ENCODE measurements around the gene MARCHF3.

The MARCHF3 gene

DNA sequence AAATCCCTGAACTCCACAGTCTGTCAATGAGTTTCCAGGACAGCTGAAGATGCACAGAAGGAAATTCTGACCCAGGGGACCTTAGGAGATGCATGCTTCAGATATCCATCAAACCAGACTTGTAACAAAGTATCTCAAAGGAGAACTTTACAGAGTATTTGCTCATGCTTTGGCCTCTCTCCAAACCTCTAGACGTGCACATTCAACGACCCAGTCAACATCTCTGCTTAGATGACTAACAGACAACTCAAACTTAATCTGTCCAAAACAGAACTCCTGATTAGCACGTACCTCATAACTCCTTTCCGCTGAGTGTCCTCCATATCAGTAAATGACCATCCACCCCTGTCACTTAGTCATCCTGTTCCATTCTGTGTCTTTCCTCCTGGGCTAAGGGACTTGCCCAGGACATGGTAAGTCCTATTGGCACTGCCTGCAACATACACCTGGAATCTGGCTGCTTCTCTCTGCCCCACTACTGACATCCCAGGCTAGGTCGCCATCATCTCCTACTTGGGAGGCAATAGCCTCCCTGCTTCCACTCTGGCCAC is 146.0 kb downstream of the MARCHF3 start:
- in situ Hi-C loops (cut with HindIII; ENCODE audit: low sequenced_read_pairs), result no loop called here

GRCh38 chr5:126883564-126884245 is 146.7 kb downstream of the MARCHF3 start:
- in situ Hi-C loops (cut with HindIII; ENCODE audit: low sequenced_read_pairs), result no loop called here

DNA sequence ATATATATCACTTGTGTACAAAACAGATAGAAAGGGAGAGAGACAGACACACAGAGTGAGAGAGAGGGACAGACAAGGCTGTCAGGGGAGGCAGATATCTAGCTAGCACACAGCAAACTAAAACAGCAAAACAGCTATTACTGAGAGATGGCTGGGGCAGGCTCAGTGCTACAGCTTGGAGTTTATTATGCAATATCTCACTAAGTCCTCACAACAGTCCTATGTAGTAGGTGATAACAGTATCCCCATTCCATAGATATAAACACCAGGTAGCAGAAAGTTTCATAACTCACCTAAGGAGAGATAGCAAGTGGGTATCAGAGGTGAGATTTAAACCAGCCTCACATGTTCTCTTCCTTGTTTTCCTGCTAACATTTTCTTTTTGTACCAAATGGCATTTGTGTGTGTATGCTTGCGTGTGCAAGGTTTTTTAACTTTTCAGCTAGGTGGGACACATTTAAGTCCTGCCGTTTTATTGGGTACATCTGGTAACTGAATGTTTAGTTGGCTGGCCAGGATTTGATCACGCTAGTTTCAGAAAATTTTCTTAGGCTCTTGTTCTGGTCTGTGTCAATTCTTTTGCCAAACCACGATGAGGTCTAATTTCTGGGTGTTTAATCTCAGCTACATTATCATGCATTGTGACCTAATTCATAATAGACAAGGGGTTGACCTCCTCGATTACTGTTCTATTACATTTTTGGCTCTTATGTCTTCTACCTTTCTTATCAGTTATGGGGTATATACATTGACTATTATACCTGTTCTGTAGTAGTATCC is 148.3 kb downstream of the MARCHF3 start:
- in situ Hi-C loops (cut with HindIII; ENCODE audit: low sequenced_read_pairs), result no loop called here

DNA sequence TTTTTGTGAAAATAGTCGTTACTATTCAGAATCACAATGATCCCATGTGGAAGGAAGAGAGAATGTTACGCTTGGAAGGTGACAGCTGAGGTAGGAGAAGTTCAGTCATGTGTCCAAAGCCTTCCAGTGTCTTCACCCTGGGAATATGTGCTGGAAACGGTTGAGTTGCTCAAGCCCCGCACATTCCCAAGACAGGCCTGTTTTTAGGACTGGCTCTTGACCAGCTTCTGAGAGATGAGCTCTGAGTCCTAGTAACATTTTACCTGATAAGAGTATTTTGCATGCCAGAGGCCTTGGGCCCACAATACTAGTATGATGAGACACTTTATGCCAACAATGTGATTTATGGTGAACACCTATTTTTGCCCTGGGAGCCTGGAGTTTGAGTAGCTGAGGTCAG is 151.7 kb downstream of the MARCHF3 start:
- in situ Hi-C loops (cut with HindIII; ENCODE audit: low sequenced_read_pairs), result no loop called here

GRCh38 chr5:126878085-126878484 is 152.3 kb downstream of the MARCHF3 start:
- in situ Hi-C loops (cut with HindIII; ENCODE audit: low sequenced_read_pairs), result no loop called here

GRCh38 chr5:126877602-126878001 is 152.8 kb downstream of the MARCHF3 start:
- in situ Hi-C loops (cut with HindIII; ENCODE audit: low sequenced_read_pairs), result no loop called here

DNA sequence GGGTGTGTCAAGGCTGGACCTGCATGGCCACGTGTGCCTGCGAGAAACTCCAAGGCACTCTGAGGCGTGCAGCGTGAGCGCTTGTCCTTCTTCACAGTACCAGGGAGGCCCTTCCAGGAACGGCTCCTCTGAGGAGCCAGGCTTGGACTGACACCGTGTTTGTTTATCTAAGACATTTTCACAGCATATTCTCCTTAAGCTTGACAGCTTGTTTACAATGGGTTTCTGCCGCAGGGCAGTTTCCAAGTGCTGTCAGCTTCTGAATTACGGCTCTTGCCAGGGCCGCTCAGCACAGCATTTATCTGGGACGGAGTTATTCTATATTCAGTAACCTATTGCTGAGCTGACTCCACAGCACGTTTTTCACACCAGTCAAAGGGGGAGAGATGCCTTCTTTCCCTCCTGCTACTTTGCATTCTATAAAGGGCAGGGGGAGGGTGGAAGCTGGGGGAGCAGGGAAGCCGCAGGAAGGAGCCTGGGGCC is 155.0 kb downstream of the MARCHF3 start:
- in situ Hi-C loops (cut with HindIII; ENCODE audit: low sequenced_read_pairs), result no loop called here

DNA sequence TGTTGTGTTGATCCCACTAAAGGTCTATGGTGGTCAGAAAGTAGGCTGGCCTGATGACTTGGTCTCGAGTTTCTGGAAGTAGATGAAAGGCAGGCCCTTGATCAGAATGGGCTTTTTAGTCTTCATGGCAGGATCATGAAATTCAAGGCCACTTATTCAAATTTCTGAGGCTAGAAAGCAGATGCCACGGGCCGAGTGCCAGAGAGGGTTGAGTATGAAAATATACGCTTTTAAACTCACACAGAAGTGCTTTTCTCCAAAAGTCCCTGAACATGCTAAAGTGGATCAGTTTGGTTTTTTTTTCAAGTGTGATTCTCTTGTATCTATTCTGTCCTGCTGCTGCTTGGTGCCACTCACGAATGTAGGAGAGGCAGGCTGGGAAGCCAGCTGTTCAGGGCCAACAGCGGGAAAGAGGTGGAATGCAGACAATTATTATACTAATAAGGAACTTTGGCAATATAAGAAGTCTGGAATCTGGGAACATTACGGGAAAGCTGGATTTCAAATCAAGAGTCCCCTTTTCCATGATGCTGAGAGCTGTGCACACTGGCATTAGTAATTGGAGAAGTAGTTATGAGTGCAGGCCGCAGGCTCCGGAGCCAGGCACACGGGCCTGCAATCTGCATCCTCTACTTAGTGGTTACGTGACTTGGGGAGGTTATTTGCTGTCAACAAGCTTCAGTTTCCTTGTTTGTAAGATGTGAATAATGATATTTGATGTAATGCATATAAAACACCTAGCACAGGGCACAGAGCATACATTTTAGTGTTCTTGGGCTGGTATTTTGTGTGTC is 157.6 kb downstream of the MARCHF3 start:
- in situ Hi-C loops (cut with HindIII; ENCODE audit: low sequenced_read_pairs), result no loop called here

DNA sequence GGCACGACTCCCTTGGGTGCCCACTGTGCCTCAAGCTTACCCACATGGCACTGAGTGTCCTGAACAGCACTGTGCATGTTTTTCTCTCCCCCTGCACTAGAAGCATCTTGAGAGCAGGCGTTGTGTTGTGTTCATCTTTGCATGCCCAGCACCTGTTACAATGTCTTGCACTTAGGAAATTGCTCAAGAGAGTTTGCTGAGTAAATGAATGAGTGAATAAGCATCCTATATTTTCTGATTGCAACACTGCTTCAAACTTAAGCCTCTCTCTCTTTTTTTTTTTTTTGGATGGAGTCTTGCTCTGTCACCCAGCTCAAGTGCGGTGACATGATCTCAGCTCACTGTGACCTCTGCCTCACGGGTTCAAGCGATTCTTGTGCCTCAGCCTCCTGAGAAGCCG is 158.9 kb downstream of the MARCHF3 start:
- in situ Hi-C loops (cut with HindIII; ENCODE audit: low sequenced_read_pairs), result no loop called here

DNA sequence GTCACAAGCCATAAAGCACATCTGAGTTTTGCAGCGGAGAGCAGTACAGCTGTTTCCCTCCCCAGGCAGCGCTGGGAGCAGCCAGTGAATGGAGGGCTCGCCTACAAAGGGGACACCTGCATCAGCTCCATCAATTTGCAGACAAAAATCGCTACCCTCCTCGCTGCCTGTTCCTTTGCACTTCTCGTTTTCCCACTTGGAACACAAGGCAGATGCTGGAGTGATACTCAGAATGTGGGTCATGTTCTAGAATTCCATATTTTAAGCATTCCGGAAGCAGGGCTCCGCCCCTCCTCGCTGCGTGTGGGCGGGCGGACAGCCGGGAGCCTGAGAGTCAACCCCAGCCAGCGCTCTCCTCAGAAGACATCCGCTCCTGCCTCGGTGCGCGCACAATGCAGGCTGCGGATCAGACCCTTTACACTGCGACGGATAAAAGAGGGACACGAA is 161.3 kb downstream of the MARCHF3 start:
- in situ Hi-C loops (cut with HindIII; ENCODE audit: low sequenced_read_pairs), result no loop called here

DNA sequence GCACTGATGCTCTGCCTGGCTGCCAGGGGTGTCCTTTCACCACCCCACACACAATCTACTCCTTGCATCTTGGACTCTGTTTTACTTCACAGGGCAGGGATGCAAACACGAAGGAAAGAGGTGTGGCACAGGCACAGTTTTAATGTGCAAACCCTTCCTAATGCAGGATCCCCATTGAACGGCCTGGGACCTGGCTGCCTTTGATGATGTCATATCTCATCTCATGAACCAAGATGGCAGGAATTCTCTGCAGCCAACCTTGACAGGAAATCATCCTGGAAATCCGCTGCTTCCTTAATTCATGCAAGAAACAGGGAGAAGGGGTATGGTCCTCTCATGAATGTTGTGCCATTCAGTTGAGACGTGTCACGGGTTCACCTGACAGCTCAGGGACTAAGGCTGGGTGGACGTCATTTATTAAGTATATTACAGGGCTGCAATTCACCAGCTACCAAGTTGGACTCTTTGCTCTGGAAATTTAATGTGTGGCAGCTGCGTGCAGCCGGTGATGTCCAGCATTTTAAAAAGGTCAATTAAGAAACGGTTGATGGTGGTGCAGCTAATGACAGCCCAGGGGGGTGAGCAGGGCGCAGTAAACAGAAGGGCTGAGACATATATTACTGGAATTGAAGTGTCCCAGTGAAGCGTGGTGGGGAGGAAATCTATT is 161.9 kb downstream of the MARCHF3 start:
- in situ Hi-C loops (cut with HindIII; ENCODE audit: low sequenced_read_pairs), result no loop called here

DNA sequence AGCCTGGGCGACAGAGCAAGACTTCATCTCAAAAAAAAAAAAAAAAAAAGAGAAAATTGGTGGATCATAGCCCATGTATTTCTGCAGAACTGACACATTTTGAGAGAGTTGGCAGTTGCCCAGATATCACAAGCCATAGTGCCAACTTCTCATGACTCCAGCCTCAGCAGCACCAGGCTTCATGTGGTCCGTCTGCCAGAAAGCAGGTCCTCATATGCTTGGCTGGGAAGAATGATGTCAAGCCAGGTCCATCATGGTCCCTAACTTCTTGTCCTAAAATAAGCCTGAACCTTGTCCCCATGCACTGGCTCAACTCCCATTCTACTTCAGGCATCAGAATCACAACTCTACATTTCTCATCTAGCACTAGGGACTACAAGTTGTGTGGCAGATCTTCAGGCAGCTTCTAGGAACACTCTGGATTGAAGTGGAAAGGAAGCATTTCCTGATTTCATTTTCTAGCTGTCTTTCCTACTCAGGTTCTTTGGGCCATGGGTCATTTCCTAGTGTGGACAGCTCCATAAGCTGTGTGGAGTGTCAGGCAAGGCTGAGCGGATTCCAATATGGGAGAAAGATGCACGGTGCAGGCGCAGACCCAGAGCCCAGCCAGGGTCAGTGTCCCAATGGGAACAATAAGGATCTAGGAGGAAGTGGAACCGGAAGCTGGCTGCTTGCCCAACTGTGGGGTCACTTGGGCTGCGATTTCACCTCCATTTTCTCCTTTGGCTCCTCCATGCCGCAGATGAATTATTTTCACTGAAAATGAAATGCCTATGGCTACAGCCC is 163.3 kb downstream of the MARCHF3 start:
- in situ Hi-C loops (cut with HindIII; ENCODE audit: low sequenced_read_pairs), result no loop called here

GRCh38 chr5:126865299-126865698 is 165.1 kb downstream of the MARCHF3 start:
- in situ Hi-C loops (cut with HindIII; ENCODE audit: low sequenced_read_pairs), result no loop called here

GRCh38 chr5:126864042-126864688 is 166.2 kb downstream of the MARCHF3 start:
- in situ Hi-C loops (cut with HindIII; ENCODE audit: low sequenced_read_pairs), result no loop called here

GRCh38 chr5:126863402-126863801 is 167.0 kb downstream of the MARCHF3 start:
- in situ Hi-C loops (cut with HindIII; ENCODE audit: low sequenced_read_pairs), result no loop called here

DNA sequence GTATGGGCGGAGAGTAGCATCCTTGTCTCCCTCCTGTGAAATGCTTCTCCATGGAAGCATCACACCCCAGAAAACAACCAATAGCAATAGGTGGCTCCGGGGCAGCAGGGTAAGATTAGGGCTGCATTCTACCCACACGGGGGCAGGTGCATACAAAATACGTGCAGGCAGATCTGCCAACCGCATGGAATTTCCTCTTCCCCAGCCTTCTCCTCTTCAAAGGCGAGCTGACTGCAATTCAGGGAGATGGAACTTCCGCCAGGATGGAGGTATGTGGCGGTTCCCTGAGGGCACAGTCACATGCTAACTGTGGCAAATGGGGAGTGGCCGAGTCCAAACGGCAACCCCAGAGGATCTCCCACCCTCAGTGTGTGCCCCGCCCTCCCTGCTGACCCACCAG is 171.9 kb downstream of the MARCHF3 start:
- in situ Hi-C loops (cut with HindIII; ENCODE audit: low sequenced_read_pairs), result no loop called here

GRCh38 chr5:126857472-126858410 is 172.6 kb downstream of the MARCHF3 start:
- in situ Hi-C loops (cut with HindIII; ENCODE audit: low sequenced_read_pairs), result no loop called here

DNA sequence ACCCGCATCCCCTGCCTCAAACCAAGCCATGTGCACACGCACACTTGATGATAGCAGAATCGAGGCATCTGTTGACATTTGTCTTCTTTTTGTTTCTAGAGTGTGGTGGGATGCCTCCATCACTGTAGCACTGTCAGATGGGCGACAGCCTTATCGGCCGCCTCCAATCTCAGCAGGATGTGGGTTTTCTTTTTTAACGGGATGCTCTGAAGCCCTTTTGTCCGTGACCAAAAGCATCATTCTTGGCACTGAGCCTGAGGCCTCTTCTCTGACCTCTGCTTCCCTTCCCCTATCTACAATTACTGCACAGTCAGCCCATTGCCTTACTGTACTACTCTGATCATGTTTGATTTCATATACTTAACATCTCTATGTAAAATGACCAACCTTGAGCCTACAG is 175.1 kb downstream of the MARCHF3 start:
- in situ Hi-C loops (cut with HindIII; ENCODE audit: low sequenced_read_pairs), result no loop called here

Data from endothelial cell of hepatic sinusoid (primary cell).